Cortex of kidney (tissue), 1 donor: ENCODE data around the gene ICA1.
"Not testable (repeated sequence)": the region's sequence is repeated elsewhere in the genome, so short reads cannot be mapped to it uniquely, and the experiment has no call there.

Source experiments
- DNase-seq: peaks from one replicate; lab custom pipeline; 2025; lab: John Stamatoyannopoulos, UW

The ICA1 gene

DNA sequence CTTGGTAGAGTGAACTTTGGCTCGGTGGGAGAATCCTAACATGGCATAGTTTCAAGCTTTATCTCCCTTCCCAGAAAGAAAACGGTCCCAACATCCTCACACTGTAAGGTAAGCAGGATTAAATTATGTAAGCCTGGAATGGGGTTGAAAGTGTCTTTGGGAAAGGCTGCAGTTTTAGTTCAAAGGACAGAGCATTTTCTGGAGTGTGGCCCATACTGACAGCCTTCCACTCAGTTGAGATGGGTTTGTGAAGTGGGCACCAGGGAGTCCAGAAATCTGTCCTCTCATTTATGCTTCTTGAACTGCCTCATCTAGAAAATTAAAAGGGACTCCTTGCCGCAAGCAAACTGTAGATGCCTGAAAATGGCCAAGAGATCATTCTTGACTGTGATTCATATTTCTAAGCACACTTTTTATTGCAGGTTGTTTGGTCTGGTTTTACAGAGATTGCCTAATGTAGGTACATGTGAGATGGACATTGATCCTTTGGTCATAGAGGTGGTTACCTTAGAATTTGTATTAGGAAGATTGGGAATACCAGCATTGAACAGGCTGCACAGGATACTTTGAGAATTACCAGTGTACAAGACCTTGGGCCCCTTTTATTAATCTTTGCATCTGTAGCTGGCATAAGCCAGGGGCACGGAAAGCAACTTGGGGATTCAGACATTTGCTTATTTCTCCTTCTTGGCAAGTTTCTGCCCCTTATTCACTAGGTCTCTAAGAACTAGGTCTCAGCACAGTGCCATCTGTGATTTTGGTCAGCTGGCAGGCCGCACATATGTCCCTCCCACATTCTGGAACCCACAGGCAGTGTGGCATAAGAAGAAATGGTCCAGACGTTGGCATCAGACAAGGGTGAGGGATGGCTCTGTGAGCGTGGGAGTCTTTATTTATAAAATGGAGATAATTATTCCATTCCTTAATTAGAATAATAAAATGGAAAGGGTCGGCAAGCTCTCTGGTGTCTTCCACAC, 167.5 kb downstream of the ICA1 start:
- no peak for DNase-seq

DNA sequence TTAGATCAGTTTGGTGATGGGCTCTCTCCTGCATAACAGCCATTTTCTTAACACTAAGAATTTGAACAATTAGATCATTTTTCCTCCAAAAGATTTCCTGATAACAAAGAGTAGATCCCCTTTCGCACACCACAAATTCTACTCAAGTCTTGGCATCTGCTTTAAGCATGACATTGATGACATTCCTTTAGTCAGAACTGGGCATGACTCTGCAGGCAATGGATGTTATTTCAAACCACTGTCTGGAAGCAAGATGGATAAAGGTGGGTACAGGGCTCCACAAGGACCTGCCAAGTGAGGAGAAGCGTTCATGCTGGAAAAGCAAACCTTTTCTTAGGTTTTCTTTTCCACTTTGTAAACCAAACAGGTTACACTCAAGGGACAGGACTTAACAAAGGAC, 169.8 kb downstream of the ICA1 start:
- DNase-seq = no peak

- DNase-seq = no peak
These were observed 172.8 kb downstream of the ICA1 start for GRCh38 chr7:8089036-8089780.

- DNase-seq = no peak
These were observed 175.7 kb downstream of the ICA1 start for GRCh38 chr7:8086239-8086638.

DNA sequence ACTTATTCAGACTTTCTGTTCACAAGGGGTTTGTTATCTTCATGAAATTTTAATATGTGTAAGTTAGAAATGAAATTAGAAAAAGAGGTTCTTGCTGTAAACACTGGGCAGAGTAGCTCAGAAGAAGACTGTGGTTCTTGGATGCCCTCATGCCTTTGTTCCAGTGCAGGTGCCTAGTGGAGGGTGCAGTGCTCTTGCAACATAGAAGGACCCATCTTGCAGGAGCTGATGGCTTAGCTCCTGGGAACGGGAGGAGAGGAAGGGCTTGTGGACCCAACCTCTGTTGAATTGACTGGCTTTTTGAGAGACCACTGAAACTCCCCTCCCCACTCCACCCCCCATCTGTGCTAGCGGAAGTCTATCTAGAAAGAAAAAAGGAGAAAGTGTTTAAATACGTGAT, 176.5 kb downstream of the ICA1 start:
- DNase-seq = no peak

GRCh38 chr7:8084836-8085235, 177.1 kb downstream of the ICA1 start:
- no peak for DNase-seq

DNA sequence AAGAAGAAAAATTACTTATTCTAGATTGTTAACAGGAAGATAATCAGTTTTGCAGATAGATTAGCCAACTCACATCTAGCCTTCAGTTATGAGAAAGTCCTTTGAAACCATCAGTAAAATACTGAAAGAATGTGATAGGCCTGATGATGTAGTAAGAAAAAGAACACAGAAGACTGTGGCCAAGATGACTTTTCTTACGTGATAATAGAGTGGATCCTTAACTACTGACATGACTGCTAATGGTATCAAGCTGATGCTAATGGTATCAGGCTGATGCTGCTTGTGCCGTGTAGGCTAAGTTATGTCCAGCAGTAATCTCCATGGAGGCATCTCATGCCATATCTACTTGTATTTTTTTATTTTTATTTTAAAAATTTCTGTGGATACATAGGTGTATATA, 179.2 kb downstream of the ICA1 start:
- DNase-seq = no peak

GRCh38 chr7:8078418-8078817, 183.5 kb downstream of the ICA1 start:
- DNase-seq = no peak

- no peak for DNase-seq
These were observed 191.4 kb downstream of the ICA1 start for GRCh38 chr7:8070451-8071180.

DNA sequence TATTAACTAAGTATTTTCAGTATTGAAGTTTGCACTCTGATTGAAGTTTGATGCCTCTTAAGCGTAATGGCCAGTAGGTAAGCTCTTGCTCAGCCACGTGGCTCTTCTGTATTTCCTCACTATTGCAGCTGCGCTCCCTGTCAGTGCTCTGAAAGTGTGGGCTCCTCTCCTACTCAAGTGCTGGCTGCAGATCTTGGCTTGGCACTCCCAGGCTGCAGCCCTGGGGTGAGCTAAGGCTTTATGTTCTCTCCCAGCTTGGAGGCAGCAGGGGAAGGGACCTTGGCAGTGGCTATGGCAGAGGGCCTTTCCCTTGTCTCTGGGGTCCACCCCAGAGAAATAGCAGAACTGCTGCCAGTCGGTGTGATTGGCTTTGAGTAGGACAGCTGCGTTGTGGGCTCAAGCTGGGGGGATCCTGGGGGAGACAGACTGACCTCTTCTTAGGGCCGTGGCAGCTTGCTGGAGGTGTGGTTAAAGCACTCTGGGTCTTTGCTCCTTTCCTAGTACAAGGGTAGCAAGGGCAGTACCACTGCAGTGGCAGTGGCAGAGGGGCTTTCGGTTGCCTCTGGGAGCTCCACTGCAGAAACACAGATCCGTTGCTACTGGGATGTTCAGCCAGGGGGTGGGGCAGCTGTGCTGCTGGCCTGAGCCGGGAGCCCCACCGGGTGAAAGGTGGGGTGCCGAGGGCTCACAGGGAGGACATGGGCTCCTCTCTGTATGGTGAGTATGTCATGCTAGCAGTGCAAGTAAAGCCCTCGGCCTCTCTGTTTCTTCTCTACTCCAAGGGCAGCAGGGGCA, 192.9 kb downstream of the ICA1 start:
- DNase-seq = no peak

- DNase-seq = no peak
These were observed 196.6 kb downstream of the ICA1 start for GRCh38 chr7:8065356-8065813.

- DNase-seq = no peak
These were observed 197.1 kb downstream of the ICA1 start for GRCh38 chr7:8064828-8065227.

GRCh38 chr7:8063706-8064297, 198.2 kb downstream of the ICA1 start:
- no peak for DNase-seq

GRCh38 chr7:8063300-8063699, 198.7 kb downstream of the ICA1 start:
- not testable (repeated sequence) for DNase-seq
